ENCODE results near the gene PKD1.

- TF ChIP-seq, protein P1, sequence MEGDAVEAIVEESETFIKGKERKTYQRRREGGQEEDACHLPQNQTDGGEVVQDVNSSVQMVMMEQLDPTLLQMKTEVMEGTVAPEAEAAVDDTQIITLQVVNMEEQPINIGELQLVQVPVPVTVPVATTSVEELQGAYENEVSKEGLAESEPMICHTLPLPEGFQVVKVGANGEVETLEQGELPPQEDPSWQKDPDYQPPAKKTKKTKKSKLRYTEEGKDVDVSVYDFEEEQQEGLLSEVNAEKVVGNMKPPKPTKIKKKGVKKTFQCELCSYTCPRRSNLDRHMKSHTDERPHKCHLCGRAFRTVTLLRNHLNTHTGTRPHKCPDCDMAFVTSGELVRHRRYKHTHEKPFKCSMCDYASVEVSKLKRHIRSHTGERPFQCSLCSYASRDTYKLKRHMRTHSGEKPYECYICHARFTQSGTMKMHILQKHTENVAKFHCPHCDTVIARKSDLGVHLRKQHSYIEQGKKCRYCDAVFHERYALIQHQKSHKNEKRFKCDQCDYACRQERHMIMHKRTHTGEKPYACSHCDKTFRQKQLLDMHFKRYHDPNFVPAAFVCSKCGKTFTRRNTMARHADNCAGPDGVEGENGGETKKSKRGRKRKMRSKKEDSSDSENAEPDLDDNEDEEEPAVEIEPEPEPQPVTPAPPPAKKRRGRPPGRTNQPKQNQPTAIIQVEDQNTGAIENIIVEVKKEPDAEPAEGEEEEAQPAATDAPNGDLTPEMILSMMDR (IDR thresholded peaks at IDR 0.05), result no peak
- no peak for TF ChIP-seq EZH2 (IDR thresholded peaks at IDR 0.05; ENCODE audit: borderline replicate concordance, insufficient read depth, low read depth, low read length, poor library complexity, severe bottlenecking)
Measured at GRCh38 chr16:2062801-2063200, 72.9 kb downstream of the PKD1 start.

Data from B cell (primary cell).